Measurements from ENCODE around the gene EPM2A.
"Not testable (repeated sequence)": the region's sequence is repeated elsewhere in the genome, so short reads cannot be mapped to it uniquely, and the experiment has no call there.

Gene EPM2A

DNA sequence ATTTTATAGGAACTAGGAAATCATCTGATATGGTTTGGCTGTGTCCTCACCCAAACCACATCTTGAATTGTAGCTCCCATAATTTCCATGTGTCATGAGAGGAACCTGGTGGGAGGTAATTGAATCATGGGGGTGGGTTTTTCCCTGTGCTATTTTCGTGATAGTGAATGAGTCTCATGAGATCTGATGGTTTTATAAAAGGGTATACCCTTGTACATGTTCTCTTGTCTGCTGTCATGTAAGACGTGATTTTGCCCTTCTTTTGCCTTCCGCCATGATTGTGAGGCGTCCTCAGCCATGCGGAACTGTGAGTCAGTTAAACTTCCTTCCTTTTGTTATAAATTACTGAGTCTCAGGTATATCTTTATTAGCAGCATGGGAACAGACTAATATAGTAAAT, 27.9 kb downstream of the EPM2A start:
- H3K4me1 ChIP-seq (ENCODE audit: control insufficient read depth, insufficient read depth, low read length) = peaks cover 6% of the 10 kb centered on the region

GRCh38 chr6:145705561-145705960, 29.8 kb downstream of the EPM2A start:
- Histone ChIP-seq H3K27me3 (replicated peaks; ENCODE audit: control insufficient read depth, insufficient read depth, low read length) (no peaks in the 10 kb centered on the region), H3K4me1 (ENCODE audit: control insufficient read depth, insufficient read depth, low read length) (peaks cover 6% of the 10 kb centered on the region), H3K9ac (ENCODE audit: low read length) (no peak overlapping the region), H3K4me3 (ENCODE audit: low read length) (no peak overlapping the region), H3K36me3 (ENCODE audit: control insufficient read depth, insufficient read depth, low read length, severe bottlenecking) (no peaks in the 10 kb centered on the region), H3K9me3 (ENCODE audit: control insufficient read depth, low read length) (no peaks in the 10 kb centered on the region)
- no peak for DNase-seq (ENCODE audit: low read depth)

More for the DNA sequence above, 27.9 kb downstream of the EPM2A start:
- DNase-seq (ENCODE audit: low read depth) = no peak
- H3K36me3 ChIP-seq (ENCODE audit: control insufficient read depth, insufficient read depth, low read length, severe bottlenecking) = no peaks in the 10 kb centered on the region
- H3K4me3 ChIP-seq (ENCODE audit: low read length) = no peak overlapping the region
- no peak overlapping the region for H3K9ac ChIP-seq (ENCODE audit: low read length)
- H3K9me3 ChIP-seq (ENCODE audit: control insufficient read depth, low read length) = no peaks in the 10 kb centered on the region
- no peaks in the 10 kb centered on the region for H3K27me3 ChIP-seq (replicated peaks; ENCODE audit: control insufficient read depth, insufficient read depth, low read length)

DNA sequence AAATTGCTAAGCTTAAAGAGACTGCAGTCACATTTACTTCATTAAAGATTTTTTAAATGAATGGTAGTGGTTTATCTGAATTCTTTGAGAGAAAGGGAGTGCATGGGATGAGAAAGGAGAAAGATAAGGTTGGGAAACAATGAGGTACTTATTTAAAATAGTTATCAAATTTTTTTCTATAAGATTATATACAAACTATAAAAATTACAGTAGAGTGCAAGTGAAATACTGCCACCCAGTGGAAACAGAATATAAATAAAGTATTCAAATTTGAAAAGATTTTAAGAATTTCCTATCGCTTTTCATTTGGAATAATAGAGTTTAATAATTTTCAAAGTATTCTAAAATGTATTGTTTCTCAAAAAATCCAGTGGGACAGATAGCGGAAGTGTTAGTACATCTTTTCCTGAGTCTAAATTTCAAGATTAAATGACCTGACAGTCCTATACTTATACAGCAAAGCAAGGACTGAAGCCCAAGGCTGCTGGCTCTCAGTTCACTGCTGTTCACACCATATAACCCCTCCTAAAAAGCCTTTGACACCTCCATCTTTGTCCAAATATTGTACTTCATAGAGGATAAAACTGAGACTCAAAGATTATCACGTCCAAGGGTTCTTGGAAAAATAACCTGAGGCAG, 31.1 kb downstream of the EPM2A start:
- Histone ChIP-seq H3K9me3 (ENCODE audit: control insufficient read depth, low read length) (no peaks in the 10 kb centered on the region), H3K9ac (ENCODE audit: low read length) (no peak overlapping the region)
- peak; percentile 72 for DNase-seq (ENCODE audit: low read depth)

DNA sequence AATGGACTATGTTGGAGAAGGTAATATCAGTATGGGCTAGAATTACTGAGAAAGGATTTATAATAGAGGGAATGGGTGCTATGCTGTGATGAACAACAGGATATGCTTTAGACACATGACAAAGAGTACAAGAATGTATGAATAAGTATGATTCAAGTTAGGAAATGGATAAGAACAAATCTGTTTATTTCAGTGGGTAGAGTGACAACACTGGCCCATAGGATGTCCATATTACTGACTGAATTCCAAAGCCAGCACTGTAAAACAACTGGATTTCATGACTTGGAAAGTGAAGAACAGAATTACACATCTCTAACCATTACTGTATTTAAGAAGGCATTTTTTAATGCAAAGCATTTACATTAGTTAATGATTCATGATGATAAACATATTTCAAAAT, 35.9 kb downstream of the EPM2A start:
- Histone ChIP-seq H3K27me3 (replicated peaks; ENCODE audit: control insufficient read depth, insufficient read depth, low read length) (no peaks in the 10 kb centered on the region), H3K36me3 (ENCODE audit: control insufficient read depth, insufficient read depth, low read length, severe bottlenecking) (no peaks in the 10 kb centered on the region), H3K9me3 (ENCODE audit: control insufficient read depth, low read length) (no peaks in the 10 kb centered on the region), H3K4me1 (ENCODE audit: control insufficient read depth, insufficient read depth, low read length) (peaks cover 9% of the 10 kb centered on the region), H3K4me3 (ENCODE audit: low read length) (no peak overlapping the region), H3K9ac (ENCODE audit: low read length) (no peak overlapping the region)
- DNase-seq (ENCODE audit: low read depth) = peak; percentile 38

More for the DNA sequence above, 31.1 kb downstream of the EPM2A start:
- no peak overlapping the region for H3K4me3 ChIP-seq (ENCODE audit: low read length)
- H3K27me3 ChIP-seq (replicated peaks; ENCODE audit: control insufficient read depth, insufficient read depth, low read length) = no peaks in the 10 kb centered on the region
- H3K36me3 ChIP-seq (ENCODE audit: control insufficient read depth, insufficient read depth, low read length, severe bottlenecking) = no peaks in the 10 kb centered on the region
- H3K4me1 ChIP-seq (ENCODE audit: control insufficient read depth, insufficient read depth, low read length) = peaks cover 14% of the 10 kb centered on the region

DNA sequence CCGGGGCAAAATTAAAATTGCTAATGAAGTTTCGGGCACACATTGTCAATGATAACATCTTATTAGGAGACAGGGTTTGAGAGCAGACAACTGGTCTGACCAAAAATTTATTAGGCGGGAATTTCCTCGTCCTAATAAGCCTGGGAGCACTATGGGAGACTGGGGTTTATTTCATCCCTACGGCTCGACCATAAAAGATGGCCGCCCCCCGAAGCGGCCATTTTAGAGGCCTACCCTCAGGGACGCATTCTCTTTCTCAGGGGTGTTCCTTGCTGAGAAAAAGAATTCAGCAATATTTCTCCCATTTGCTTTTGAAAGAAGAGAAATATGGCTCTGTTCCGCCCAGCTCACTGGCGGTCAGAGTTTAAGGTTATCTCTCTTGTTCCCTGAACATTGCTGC, 37.9 kb downstream of the EPM2A start:
- H3K4me3 ChIP-seq (ENCODE audit: low read length); H3K27me3 ChIP-seq (replicated peaks; ENCODE audit: control insufficient read depth, insufficient read depth, low read length); DNase-seq (ENCODE audit: low read depth); H3K36me3 ChIP-seq (ENCODE audit: control insufficient read depth, insufficient read depth, low read length, severe bottlenecking); H3K9me3 ChIP-seq (ENCODE audit: control insufficient read depth, low read length); H3K9ac ChIP-seq (ENCODE audit: low read length); H3K4me1 ChIP-seq (ENCODE audit: control insufficient read depth, insufficient read depth, low read length): not testable (repeated sequence)

GRCh38 chr6:145694083-145694737, 41.1 kb downstream of the EPM2A start:
- Histone ChIP-seq H3K36me3 (ENCODE audit: control insufficient read depth, insufficient read depth, low read length, severe bottlenecking) (no peaks in the 10 kb centered on the region), H3K4me1 (ENCODE audit: control insufficient read depth, insufficient read depth, low read length) (peaks cover under 1% of the 10 kb centered on the region), H3K27me3 (replicated peaks; ENCODE audit: control insufficient read depth, insufficient read depth, low read length) (no peaks in the 10 kb centered on the region), H3K9me3 (ENCODE audit: control insufficient read depth, low read length) (peaks cover 4% of the 10 kb centered on the region), H3K9ac (ENCODE audit: low read length) (no peak overlapping the region), H3K4me3 (ENCODE audit: low read length) (no peak overlapping the region)
- no peak for DNase-seq (ENCODE audit: low read depth)

DNA sequence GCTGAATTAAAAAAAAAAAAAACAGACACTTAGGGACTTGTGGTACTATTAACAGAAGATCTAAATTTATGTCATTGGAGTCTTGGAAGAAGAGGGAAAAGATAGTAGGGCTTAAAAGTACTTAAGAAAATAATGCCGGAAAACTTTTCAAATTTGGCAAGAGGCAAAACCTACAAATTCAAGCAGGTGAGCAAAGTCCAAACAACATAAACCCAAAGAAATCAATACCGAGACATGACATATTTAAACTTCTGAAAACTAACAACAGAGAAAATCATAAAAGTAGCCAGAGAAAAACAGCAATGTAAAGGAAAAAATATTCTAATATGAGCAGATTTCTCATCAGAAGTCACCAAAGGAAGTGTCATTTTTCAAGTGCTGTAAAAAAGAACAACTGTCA, 44.4 kb downstream of the EPM2A start:
- H3K9ac ChIP-seq (ENCODE audit: low read length) = no peak overlapping the region
- no peak overlapping the region for H3K4me3 ChIP-seq (ENCODE audit: low read length)
- no peak for DNase-seq (ENCODE audit: low read depth)
- H3K9me3 ChIP-seq (ENCODE audit: control insufficient read depth, low read length) = peaks cover 4% of the 10 kb centered on the region
- H3K36me3 ChIP-seq (ENCODE audit: control insufficient read depth, insufficient read depth, low read length, severe bottlenecking) = peaks cover under 1% of the 10 kb centered on the region
- H3K4me1 ChIP-seq (ENCODE audit: control insufficient read depth, insufficient read depth, low read length) = peaks cover 6% of the 10 kb centered on the region
- H3K27me3 ChIP-seq (replicated peaks; ENCODE audit: control insufficient read depth, insufficient read depth, low read length) = no peaks in the 10 kb centered on the region

GRCh38 chr6:145689529-145689928, 45.8 kb downstream of the EPM2A start:
- H3K27me3 ChIP-seq (replicated peaks; ENCODE audit: control insufficient read depth, insufficient read depth, low read length) = no peaks in the 10 kb centered on the region
- H3K9ac ChIP-seq (ENCODE audit: low read length) = no peak overlapping the region
- peaks cover 6% of the 10 kb centered on the region for H3K4me1 ChIP-seq (ENCODE audit: control insufficient read depth, insufficient read depth, low read length)
- no peak overlapping the region for H3K4me3 ChIP-seq (ENCODE audit: low read length)
- H3K36me3 ChIP-seq (ENCODE audit: control insufficient read depth, insufficient read depth, low read length, severe bottlenecking) = peaks cover 5% of the 10 kb centered on the region
- DNase-seq (ENCODE audit: low read depth) = no peak
- H3K9me3 ChIP-seq (ENCODE audit: control insufficient read depth, low read length) = peaks cover 4% of the 10 kb centered on the region

GRCh38 chr6:145688493-145688905, 46.8 kb downstream of the EPM2A start:
- Histone ChIP-seq H3K4me3 (ENCODE audit: low read length) (no peak overlapping the region), H3K9me3 (ENCODE audit: control insufficient read depth, low read length) (peaks cover 4% of the 10 kb centered on the region), H3K27me3 (replicated peaks; ENCODE audit: control insufficient read depth, insufficient read depth, low read length) (no peaks in the 10 kb centered on the region), H3K4me1 (ENCODE audit: control insufficient read depth, insufficient read depth, low read length) (peaks cover 6% of the 10 kb centered on the region), H3K36me3 (ENCODE audit: control insufficient read depth, insufficient read depth, low read length, severe bottlenecking) (peaks cover 5% of the 10 kb centered on the region), H3K9ac (ENCODE audit: low read length) (no peak overlapping the region)
- DNase-seq (ENCODE audit: low read depth) = peak; percentile 62

DNA sequence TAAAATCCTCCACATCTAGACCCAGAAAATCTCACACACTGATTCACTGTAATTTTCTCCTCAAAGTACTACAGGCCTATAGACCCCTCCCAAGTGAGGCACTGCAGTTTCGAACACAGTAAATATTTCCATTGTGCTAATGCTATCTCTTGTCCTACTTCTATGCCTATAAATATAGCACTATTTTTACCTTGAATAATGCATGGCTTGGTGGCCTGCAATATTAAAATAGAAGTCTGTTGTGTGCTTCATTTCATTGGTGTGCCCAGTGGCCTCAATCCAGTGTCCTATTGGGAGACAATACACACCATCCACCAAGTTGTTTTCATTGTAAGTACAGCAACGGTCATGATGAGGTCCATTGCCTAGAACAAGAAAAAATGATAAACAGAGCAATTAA, 49.4 kb downstream of the EPM2A start:
- Histone ChIP-seq H3K36me3 (ENCODE audit: control insufficient read depth, insufficient read depth, low read length, severe bottlenecking) (peaks cover 15% of the 10 kb centered on the region), H3K27me3 (replicated peaks; ENCODE audit: control insufficient read depth, insufficient read depth, low read length) (no peaks in the 10 kb centered on the region), H3K4me3 (ENCODE audit: low read length) (no peak overlapping the region), H3K9ac (ENCODE audit: low read length) (no peak overlapping the region), H3K9me3 (ENCODE audit: control insufficient read depth, low read length) (no peaks in the 10 kb centered on the region), H3K4me1 (ENCODE audit: control insufficient read depth, insufficient read depth, low read length) (peaks cover 6% of the 10 kb centered on the region)
- DNase-seq (ENCODE audit: low read depth) = no peak

DNA sequence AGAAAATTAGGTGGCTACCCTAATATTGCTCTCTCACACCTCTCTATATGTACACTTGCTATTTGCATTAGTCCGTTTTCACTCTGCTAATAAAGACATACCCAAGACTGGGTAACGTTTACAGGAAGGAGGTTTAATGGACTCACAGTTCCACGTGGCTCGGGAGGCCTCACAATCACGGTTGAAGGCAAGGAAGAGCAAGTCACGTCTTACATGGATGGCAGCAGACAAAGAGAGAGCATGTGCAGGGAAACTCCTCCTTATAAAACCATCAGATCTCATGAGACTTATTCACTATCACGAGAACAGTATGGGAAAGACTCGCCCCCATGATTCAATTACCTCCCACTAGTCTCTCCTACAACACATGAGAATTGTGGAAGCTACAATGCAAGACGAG, 53.4 kb downstream of the EPM2A start:
- no peak overlapping the region for H3K4me3 ChIP-seq (ENCODE audit: low read length)
- DNase-seq (ENCODE audit: low read depth) = no peak
- H3K9ac ChIP-seq (ENCODE audit: low read length) = no peak overlapping the region
- H3K36me3 ChIP-seq (ENCODE audit: control insufficient read depth, insufficient read depth, low read length, severe bottlenecking) = peaks cover 15% of the 10 kb centered on the region
- H3K4me1 ChIP-seq (ENCODE audit: control insufficient read depth, insufficient read depth, low read length) = no peaks in the 10 kb centered on the region
- H3K27me3 ChIP-seq (replicated peaks; ENCODE audit: control insufficient read depth, insufficient read depth, low read length) = no peaks in the 10 kb centered on the region
- no peaks in the 10 kb centered on the region for H3K9me3 ChIP-seq (ENCODE audit: control insufficient read depth, low read length)

DNA sequence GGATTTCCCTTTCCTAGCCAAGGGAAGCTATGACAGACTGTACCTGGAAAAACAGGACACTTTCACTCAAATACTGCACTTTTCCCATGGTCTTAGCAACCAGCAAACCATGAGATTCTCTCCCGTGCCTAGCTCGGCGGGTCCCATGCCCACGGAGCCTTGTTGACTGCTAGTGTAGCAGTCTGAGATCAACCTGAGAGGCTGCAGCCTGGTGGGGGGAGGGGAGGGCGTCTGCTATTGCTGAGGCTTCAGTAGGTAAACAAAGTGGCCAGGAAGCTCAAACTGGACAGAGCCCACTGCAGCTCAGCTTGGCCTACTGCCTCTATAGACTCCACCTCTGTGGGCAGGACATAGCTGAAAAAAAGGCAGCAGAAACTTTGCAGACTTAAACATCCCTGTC, 61.8 kb downstream of the EPM2A start:
- no peak overlapping the region for H3K4me3 ChIP-seq (ENCODE audit: low read length)
- no peaks in the 10 kb centered on the region for H3K36me3 ChIP-seq (ENCODE audit: control insufficient read depth, insufficient read depth, low read length, severe bottlenecking)
- no peak overlapping the region for H3K9ac ChIP-seq (ENCODE audit: low read length)
- no peaks in the 10 kb centered on the region for H3K9me3 ChIP-seq (ENCODE audit: control insufficient read depth, low read length)
- H3K4me1 ChIP-seq (ENCODE audit: control insufficient read depth, insufficient read depth, low read length) = peaks cover 14% of the 10 kb centered on the region
- DNase-seq (ENCODE audit: low read depth) = no peak
- H3K27me3 ChIP-seq (replicated peaks; ENCODE audit: control insufficient read depth, insufficient read depth, low read length) = no peaks in the 10 kb centered on the region

Data from adipocyte (in vitro differentiated cells).